GM18951 (cell line): ENCODE data around the gene ELAVL2.
"Not testable (repeated sequence)": the region's sequence is repeated elsewhere in the genome, so short reads cannot be mapped to it uniquely, and the experiment has no call there.

ENCODE experiments used
- POLR2A ChIP-seq: IDR thresholded peaks from 4 replicates; pipeline ENCODE4 v1.6.1; 2011; ENCODE audit warnings: mild to moderate bottlenecking; ENCODE audit not compliant: insufficient read length, insufficient read depth; ENCODE audit errors: extremely low read depth
- in situ Hi-C: fragments of 300-500 bp; cut with MboI; formaldehyde crosslinking; loops from one replicate; pipeline ENCODE4 v1.12.0; 2022; ENCODE audit warnings: low sequenced_read_pairs, mixed read lengths, inconsistent platforms; ENCODE audit not compliant: unreplicated experiment

Gene ELAVL2

GRCh38 chr9:23746317-23746716, 79.7 kb downstream of the ELAVL2 start:
- no peak for TF ChIP-seq POLR2A
- in situ Hi-C loops = no loop called here

- in situ Hi-C loops = no loop called here
- TF ChIP-seq POLR2A = no peak
These were observed 83.0 kb downstream of the ELAVL2 start for GRCh38 chr9:23743036-23743435.

- no peak for TF ChIP-seq POLR2A
- in situ Hi-C loops = no loop called here
These were observed 84.7 kb downstream of the ELAVL2 start for GRCh38 chr9:23741351-23741750.

- in situ Hi-C loops = no loop called here
- TF ChIP-seq POLR2A = no peak
These were observed 85.5 kb downstream of the ELAVL2 start for GRCh38 chr9:23740531-23740930.

- in situ Hi-C loops = no loop called here
These were observed 86.3 kb downstream of the ELAVL2 start for GRCh38 chr9:23739753-23740152.

GRCh38 chr9:23736293-23736692, 89.7 kb downstream of the ELAVL2 start:
- in situ Hi-C loops = no loop called here
- TF ChIP-seq POLR2A = no peak

More at GRCh38 chr9:23739753-23740152, 86.3 kb downstream of the ELAVL2 start:
- no peak for TF ChIP-seq POLR2A

- TF ChIP-seq POLR2A = no peak
- in situ Hi-C loops = no loop called here
These were observed 92.5 kb downstream of the ELAVL2 start for GRCh38 chr9:23733495-23734078.

GRCh38 chr9:23731353-23731752, 94.7 kb downstream of the ELAVL2 start:
- in situ Hi-C loops = no loop called here
- TF ChIP-seq POLR2A = no peak

- in situ Hi-C loops = no loop called here
- TF ChIP-seq POLR2A = no peak
These were observed 95.7 kb downstream of the ELAVL2 start for GRCh38 chr9:23730364-23730763.

- in situ Hi-C loops = no loop called here
- TF ChIP-seq POLR2A = no peak
These were observed 97.3 kb downstream of the ELAVL2 start for GRCh38 chr9:23728736-23729135.

GRCh38 chr9:23725279-23725946, 100.6 kb downstream of the ELAVL2 start:
- no peak for TF ChIP-seq POLR2A
- in situ Hi-C loops = no loop called here

- in situ Hi-C loops = no loop called here
- TF ChIP-seq POLR2A = no peak
These were observed 102.4 kb downstream of the ELAVL2 start for GRCh38 chr9:23723672-23724071.

- in situ Hi-C loops = not testable (repeated sequence)
These were observed 103.0 kb downstream of the ELAVL2 start for GRCh38 chr9:23723048-23723447.

- no peak for TF ChIP-seq POLR2A
These were observed 104.6 kb downstream of the ELAVL2 start for GRCh38 chr9:23721466-23721865.

More at GRCh38 chr9:23721466-23721865, 104.6 kb downstream of the ELAVL2 start:
- in situ Hi-C loops = no loop called here
